Nucleus accumbens (tissue), 56 donors: ENCODE measurements around the gene MAP4K4.
"Not testable (repeated sequence)": the region's sequence is repeated elsewhere in the genome, so short reads cannot be mapped to it uniquely, and the experiment has no call there.

Experiments
- DNase-seq, 56 donors: peaks; one replicate each; lab custom pipeline; 2025; lab: John Stamatoyannopoulos, UW

Gene MAP4K4

GRCh38 chr2:101935764-101936163 is 238.3 kb downstream of the MAP4K4 start:
- DNase-seq: not testable (repeated sequence)

GRCh38 chr2:101942851-101943250 is 245.3 kb downstream of the MAP4K4 start:
- no peak for DNase-seq
